GM18507 (cell line): ENCODE results near the gene CACNB2.

Experiments used
- DNase-seq: peaks from one replicate; pipeline ENCODE4 v3.0.0; 2011; ENCODE audit warnings: low read depth; ENCODE audit not compliant: insufficient read length; ENCODE audit errors: extremely low spot score
- FAIRE-seq: peaks from 2 replicates; lab custom pipeline; 2011; peaks lifted over from hg19 to GRCh38; lab: Jason Lieb, UNC

The CACNB2 gene

DNA sequence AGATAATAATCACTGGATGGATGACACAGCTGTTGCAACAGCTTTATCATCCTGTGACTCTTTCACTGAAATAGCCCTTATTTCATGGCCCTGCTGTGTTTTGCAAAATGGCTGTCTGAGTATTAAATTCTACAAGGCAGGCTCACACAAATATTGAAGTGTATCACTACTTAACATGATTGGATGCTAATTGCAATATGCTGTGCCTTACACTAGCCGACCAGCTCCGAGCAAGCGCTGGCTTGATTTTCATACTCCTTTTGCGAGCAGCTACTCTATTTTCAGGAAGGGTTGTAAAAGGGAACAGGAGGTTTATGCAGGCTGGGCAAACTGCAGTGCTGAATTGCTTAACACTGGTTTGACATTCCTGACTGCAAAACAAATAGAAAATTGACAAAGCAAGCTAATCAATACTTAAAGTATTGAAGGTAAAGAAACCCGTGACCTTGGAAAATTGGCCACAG, 121.6 kb downstream of the CACNB2 start:
- DNase-seq: no peak
- FAIRE-seq: no peak

DNA sequence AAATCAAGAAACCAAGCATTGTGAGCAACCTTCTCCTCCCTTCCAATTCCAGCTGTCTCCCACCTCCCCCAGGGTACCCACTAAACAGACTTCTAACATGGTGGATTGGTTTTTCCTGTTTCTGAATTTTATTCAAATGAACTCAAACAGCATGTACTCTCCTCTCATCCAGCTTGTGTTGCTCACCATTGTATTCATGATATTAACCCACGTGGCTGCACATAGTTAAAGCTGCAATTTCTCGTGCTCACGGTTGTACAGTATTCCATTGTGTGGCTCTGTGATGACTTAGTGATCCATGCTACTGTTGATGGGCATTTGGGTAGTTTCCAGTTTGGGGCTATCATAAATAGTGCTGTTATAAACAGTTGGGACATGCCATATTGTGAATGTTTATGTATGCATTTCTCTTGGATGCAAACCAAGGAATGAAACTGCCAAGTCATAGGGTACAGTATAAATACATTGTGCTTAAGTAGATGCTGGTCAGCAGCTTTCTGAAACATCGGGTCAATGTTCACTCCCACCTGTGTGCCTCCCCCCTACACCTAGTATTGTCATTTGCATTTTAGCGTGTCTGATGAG, 124.3 kb downstream of the CACNB2 start:
- FAIRE-seq (no peak), DNase-seq (no peak)

DNA sequence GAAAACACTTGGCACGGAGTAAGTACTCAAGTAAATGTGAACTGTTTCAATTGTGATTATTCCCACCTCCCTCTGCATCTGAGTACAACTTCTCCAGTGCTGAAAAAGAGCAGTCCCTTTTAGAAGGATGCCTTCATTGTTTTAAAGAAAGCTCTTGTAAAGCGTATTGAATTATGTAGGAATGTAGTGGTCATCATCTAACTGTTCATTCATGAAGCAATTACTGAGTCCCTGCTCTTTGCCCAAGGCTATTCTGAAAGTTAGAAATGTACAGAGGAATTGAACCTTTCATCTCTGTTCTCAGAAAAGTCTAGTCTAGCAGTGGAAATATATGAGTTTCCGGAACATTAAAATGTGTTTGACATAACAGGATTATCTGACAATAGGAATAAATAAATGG, 127.8 kb downstream of the CACNB2 start:
- FAIRE-seq: no peak
- DNase-seq: no peak

DNA sequence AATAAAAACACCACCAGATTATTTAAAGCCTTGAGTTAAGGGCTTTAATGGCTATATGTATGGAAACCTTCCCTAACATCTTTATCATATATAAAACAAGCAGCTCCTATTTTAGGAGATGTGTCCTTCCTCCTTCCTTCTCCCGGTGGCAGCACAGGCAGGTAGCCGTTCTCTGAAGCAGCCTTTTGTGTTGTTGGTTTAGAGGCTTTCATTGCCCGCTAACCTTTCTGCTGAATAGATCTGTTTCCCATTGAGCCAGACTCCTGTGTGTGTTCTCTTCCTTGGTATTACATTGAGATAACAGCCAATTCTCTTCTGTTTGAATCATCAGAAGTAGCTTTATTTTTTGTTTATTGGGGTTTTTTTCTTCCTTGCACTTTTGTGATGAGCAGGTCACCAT, 131.3 kb downstream of the CACNB2 start:
- FAIRE-seq (no peak), DNase-seq (no peak)

DNA sequence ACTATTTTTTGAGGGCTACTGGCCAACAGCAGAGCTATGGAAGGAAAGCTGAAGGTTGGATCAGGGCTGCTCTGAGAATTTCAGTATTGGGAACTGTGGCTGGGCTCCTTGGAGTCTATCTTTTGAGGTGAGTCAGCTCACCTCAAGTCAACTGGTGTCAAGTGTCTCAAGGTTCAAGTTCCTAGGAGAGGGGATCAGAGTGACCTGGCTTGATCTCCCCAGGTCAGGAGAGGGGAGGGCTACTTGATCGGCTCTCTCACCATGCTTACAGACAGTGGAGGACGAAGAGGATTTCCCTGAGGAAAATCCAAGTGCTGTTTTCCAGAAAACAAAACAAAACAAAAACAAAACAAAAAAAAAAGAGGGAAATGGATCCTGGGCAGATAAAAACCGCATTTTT, 132.8 kb downstream of the CACNB2 start:
- FAIRE-seq (no peak), DNase-seq (no peak)

DNA sequence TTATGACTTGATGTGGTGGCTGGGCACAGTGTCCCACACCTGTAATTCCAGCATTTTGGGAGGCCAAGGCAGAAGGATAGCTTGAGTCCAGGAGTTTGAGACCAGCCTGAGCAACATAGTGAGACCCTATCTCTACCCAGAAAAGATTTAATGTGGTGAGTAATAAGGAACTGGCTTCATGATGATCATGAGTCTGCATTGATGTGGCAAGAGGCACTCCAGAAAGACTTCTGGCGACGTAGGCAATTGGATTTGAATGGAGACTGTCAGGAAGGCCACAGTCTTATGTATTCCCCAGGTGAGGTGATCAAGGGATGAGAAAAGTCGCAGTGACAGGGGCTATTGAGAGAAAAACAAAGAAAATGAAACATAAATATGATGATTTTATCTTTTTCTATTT, 138.0 kb downstream of the CACNB2 start:
- no peak for FAIRE-seq

DNA sequence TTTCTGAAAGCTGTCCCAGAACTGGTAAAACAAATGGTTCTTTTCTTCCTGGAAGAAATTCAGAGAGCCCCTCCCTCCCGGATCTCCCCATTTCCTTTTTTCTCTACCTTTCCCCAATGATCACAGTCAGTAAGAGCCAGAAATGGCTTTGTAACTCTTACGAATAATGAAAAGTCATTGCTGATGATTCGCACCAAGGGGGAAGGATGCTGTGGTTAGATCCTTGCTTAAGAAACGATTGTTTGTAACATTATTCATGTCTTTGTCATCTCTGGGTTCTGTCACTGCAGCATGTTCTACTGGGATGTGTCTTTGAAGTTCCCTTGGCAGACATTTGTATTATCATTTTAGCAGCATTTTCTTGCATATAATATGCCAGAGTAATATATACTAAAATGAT, 138.9 kb downstream of the CACNB2 start:
- no peak for DNase-seq

More for the DNA sequence above, 138.0 kb downstream of the CACNB2 start:
- no peak for DNase-seq

DNA sequence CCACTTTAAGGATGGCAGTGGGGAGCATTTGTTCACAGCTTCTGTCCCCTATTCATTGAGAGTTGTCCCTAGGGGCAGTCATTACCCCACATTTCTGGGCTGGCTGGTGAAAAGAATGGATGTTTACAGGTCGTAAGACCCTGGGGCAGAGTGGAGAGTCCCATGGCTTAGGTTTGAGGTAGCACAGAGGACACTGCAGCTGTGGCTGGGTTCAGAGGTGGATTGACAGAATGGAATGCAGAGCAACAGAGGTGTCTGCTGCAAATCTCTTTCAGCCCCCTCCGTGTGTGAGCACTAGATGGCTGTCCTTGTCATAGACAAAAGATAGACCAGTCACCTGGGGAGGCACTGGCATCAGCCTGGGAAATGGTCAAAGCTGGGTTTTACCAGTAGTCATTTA, 141.9 kb downstream of the CACNB2 start:
- DNase-seq: no peak
- FAIRE-seq: no peak

More for the DNA sequence above, 138.9 kb downstream of the CACNB2 start:
- no peak for FAIRE-seq

DNA sequence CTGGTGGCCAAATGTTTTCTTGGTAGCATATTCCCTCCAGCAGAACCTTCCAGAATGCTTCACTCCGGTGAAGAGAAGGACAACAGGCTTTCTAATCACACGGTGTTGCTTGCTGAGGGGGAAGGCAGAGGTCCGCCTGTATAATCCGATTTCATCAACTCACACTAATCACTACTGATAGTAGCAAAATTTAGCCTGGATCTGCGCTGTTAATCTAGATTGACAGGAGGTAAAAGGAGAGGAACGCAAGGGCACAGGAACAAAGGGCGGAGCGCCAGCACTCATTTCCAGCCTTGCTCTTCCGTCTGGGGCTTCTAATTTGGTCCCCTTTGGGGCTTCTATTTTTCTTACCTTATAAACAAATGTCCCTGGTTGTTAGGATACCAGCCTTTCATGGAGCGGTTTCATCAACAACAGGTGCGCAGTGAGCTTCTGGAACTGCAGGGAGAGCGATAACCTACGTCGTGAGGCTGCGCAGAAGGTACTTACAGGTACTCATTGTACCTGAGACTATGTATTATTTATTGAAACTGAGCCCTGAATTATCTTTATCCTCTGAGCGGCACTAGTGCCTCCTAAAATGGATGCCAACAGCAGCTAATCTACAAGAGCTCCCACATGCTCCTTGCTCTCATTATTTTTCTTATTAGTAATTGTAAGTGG, 150.6 kb downstream of the CACNB2 start:
- FAIRE-seq: no peak
- DNase-seq: no peak

DNA sequence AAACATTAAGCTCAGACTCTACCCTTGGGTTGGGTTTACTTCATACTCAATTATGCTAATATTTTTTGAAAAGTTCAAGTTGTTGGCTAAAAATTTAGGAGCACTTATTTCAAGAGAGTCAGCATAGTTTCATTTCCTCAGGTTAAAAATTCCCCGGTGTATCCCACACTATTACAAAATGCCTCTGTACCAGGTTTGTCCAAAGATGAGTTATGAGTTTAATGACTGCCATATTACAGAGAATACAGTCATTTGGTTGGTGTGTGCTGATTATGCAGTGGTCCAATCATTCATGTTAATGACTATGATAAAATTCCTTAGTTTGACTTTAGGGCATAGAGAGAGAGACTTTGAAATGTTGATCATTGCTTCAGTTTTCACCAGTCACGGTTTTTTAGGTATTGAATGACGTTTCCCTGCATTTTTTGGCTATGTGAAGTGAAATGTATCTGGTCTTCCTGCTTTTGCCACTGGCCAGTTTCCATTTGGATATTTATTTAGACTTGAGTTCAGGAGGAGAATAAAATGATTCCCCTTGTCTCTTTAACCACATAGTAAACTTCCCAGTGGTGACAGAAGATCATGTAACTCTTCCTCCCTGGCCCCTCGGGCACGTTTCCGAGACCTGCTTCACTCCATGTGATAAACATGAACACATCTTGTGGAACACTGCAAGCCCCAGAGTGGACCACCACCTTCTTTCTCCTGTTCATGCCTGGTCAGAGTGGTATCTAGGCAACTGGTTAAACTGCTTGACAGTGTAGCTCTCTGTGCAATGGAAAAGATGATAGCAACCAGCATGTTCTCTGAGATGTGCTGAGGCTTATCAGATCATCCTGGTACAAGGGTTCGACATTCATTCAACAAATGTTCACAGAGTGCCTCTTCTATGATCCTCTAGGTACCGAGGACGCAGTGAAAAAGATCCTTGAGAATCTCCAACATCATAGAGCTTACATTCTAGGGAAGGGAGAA, 153.6 kb downstream of the CACNB2 start:
- DNase-seq: no peak

DNA sequence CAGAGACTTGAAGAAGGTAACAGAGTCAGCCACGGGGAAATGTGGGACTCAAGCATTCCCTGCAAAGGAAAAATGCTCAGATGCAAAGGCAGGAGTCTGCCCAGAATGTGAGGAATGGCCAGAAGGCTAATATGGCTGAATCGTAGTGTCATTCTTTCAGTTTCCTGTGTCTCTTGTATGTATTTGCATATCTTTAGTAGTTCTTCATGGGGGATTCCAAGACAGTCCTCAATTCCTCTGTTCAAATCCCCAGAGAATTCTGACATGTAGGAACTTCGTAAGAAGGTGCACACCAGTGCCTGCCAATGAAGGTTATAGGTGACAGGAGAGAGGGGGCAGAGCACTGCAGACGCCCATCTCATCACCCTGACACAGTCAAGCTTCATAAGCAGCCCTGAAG, 154.4 kb downstream of the CACNB2 start:
- peak; percentile 12 for FAIRE-seq
- DNase-seq: no peak

More for the DNA sequence above, 153.6 kb downstream of the CACNB2 start:
- FAIRE-seq: peak; percentile 51

DNA sequence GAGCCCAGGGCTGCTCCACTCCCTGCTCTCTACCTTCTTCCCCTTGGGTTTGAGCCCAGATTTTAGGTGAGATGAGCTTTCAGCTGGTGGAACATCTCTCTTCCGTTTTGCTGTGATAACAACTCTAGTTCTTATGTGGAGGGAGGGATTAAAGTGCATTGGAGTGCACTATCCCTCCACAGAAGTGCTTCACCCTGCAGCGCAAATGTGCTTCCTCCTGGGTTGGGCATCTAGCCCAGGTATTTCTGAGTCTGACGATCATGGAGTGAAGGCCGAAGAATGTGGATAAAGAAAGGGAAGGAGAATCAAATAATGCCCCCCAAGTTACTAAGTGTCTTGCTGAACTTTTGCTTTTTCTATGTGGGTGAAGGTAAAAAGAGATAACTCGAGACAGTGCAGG, 157.4 kb downstream of the CACNB2 start:
- DNase-seq: no peak
- FAIRE-seq: no peak

DNA sequence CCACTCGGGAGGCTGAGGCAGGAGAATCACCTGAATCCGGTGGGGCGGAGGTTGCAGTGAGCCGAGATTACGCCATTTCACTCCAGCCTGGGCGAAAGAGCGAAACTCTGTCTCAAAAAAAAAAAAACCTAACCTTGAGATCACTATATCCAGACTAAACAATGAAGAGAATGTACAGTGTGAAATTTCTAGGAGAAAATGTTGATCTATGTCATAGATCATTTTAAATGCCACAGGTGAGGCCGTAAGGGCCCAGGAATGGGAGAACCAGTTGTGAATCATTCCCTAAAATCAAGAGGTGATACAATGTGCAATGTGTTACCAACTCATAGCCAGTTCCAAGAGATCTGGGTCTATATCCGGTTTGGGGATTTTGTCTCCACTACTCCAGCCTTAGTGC, 158.0 kb downstream of the CACNB2 start:
- no peak for FAIRE-seq

DNA sequence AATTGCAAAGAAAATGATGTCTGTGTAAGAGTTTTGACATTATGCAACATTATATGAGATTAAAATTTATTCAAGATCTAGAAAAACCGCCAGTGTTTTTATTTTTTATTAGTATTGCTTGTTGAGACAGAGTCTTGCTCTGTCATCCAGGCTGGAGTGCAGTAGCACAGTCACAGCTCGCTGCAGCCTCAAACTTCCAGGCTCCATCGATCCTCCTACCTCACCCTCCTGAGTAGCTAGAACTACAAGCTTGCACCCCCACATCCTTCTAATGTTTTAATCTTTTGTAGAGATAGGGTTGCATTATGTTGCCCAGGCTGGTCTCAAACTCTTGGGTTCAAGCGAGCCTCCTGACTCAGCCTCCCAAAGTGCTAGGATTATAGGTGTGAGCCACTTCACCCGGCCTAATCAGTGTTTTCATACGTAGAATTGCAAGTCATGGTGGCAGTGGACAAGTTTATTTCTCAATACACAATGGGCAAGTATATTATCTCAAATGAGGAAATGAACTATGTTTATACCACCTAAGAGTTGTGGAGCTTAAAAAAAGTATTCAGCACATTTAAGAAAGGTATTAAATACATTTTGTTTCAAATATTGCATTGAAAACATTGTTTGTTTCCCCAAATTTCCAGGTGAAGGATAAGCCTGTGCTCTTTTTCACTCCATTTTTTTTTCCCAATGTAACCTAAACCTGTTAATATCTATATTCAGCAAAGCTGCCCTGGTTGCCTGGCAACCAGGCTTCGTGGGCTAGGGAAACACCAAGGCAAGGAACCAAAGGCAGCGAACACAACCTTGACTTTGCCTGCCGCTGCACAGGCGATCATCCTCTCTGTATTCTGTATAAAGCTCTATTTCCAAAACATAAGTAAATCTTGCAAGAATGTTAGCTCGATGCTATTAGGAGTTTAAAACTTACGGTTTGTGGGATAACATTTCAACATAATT, 163.9 kb downstream of the CACNB2 start:
- DNase-seq (no peak), FAIRE-seq (no peak)

More for the DNA sequence above, 158.0 kb downstream of the CACNB2 start:
- no peak for DNase-seq

DNA sequence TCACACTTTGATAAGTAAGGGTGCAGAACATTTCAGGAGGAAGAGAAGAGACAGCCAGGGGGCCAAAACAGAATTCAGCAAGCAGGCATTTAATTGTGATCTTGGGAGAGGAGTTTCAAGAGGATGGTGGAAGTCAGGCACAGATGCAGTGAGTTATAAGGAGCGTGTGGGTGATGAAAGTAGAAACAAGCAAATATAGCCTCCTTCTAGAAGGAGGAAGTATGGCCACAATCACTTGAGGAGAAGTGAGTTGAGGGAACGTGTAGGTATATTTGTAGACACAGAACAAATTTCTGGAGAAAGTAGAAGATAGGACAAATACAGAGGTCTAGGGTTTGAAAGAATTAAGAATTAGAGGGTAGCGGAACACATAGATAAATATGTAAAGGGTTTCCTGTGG, 165.8 kb downstream of the CACNB2 start:
- no peak for FAIRE-seq
- no peak for DNase-seq

DNA sequence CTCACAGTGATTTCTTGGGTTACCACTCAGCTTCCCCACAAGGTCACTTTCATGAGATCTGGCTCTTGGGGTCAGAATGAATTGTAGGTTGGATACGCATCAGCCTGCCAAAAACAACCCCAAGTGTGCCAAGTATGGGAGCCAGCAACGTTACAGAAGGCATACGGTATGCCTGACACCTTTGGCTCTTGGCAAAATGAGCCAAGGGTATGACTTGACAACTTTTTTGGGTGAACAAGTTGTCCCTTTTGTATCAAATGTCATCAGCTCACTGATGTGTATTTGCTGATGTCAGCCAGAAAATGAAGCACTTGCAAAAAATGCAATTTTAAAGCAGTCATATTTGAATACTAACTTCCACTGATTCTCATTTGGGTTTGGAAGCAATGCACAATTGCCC, 168.4 kb downstream of the CACNB2 start:
- FAIRE-seq (no peak), DNase-seq (no peak)

DNA sequence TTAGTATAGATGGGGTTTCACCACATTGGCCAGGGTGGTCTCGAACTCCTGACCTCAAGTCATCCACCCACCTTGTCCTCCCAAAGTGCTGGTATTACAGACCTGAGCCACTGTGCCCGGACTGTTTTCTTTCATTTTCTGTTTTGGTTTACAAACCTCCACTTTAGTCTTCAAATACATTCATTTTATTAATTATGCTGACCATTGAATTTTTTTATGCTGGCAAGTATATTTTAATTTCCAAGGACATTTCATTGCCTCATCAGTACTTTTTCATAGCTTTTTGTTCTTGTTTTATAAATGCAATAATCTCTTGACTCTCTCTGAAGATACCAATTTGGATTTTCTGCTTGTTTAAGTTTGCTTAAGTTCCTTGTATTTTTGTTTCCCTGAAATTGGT, 170.5 kb downstream of the CACNB2 start:
- FAIRE-seq: no peak
- no peak for DNase-seq

DNA sequence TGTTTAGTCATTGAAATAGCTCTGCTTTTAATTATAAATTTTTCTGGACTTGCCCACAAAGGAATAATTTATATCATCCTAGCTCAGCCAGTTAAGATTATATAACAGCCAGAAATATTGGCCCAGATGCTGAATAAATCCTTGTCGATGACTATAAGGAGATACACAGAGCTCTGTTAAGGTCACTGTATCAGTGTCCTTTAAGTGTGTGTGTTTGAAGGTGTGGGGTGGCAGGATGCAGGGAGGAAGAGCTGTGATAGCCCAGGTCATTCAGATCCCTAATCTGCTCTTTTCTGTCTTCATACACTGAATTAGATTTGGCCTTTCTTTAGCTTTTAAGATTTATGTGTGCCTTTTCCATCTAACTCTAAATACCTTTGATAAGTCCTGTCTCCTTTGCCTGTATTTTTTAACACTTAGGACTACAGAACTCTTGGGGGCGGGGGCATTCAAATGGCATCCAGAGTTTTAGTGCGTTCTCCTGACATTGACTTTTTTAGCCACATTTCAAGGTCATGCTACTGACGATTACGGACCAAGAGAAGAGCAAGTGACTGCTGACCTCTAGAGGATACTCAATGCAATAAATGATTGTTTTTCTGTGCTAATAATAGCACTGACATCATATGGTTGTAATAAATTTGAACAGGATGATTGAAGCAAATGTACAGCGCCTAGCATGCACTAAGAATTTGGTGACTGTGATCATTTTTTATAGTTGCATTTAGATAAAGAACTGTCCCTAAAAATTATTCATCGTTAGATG, 172.3 kb downstream of the CACNB2 start:
- FAIRE-seq (peak; percentile 83), DNase-seq (peak; percentile 37)

DNA sequence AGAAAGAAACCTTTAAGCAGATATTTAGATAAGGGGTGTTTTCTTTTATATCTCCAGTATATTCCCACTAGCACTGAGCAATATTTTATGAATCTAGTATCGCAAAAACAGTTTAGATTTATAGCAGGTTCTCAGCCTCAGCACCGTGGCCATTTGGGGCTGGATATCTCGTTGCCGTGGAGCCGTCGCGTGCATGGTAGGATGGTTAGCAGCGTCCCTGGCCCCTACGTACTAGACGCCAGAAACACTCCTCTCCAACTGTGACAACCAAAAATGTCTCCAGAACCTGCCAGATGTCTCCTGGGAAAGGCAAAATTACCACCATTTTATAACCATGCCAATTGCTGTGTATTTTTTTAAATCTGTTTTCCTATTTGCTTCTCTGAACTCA, 172.9 kb downstream of the CACNB2 start:
- no peak for FAIRE-seq
- DNase-seq: no peak
